ENCODE measurements around the gene PAM.

The PAM gene

DNA sequence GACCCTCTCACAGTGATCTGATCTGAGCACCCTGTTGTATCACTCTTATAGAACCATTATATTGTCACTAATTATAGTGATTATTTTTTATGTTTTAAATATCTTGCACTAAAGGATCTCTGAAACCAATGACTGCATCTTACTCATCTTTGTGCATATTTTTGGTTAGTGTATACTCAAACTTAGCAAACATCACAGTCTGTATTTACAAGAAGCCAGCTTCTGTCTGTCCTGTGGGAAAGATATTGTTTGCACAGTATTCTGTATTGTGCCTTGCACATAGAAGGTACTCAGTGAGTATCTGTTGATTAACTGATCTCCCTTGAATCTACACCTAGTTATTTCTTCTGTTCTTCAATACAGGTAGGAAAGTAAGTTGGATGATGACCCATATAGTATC, 131.5 kb downstream of the PAM start:
- Histone ChIP-seq H3K79me2 (ENCODE audit: insufficient read depth, low read length) (no peaks in the 10 kb centered on the region), H4K20me1 (ENCODE audit: low read depth, low read length) (no peaks in the 10 kb centered on the region), H3K36me3 (ENCODE audit: low read length) (no peaks in the 10 kb centered on the region), H3K27me3 (ENCODE audit: low read length) (no peaks in the 10 kb centered on the region), H3K4me3 (ENCODE audit: insufficient read depth, low read length, poor library complexity, severe bottlenecking) (no peak overlapping the region), H2AFZ (ENCODE audit: low read depth, low read length, severe bottlenecking) (no peak overlapping the region), H3K9me2 (replicated peaks; ENCODE audit: insufficient read depth, low read length) (no peaks in the 10 kb centered on the region), H3F3A (ENCODE audit: insufficient read depth) (no peaks in the 10 kb centered on the region), H3K9me3 (ENCODE audit: insufficient read depth, low read length) (no peaks in the 10 kb centered on the region), H3K27ac (ENCODE audit: low read depth, low read length) (no peak overlapping the region), H3K9ac (ENCODE audit: low read length) (no peak overlapping the region), H3K4me2 (ENCODE audit: low read depth, low read length, poor library complexity, severe bottlenecking) (no peak overlapping the region)
- TF ChIP-seq, protein P1, sequence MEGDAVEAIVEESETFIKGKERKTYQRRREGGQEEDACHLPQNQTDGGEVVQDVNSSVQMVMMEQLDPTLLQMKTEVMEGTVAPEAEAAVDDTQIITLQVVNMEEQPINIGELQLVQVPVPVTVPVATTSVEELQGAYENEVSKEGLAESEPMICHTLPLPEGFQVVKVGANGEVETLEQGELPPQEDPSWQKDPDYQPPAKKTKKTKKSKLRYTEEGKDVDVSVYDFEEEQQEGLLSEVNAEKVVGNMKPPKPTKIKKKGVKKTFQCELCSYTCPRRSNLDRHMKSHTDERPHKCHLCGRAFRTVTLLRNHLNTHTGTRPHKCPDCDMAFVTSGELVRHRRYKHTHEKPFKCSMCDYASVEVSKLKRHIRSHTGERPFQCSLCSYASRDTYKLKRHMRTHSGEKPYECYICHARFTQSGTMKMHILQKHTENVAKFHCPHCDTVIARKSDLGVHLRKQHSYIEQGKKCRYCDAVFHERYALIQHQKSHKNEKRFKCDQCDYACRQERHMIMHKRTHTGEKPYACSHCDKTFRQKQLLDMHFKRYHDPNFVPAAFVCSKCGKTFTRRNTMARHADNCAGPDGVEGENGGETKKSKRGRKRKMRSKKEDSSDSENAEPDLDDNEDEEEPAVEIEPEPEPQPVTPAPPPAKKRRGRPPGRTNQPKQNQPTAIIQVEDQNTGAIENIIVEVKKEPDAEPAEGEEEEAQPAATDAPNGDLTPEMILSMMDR (IDR thresholded peaks at IDR 0.05; ENCODE audit: insufficient read depth, low read length, poor library complexity, severe bottlenecking): no peak
- no peak for TF ChIP-seq EZH2phosphoT487 (conservative IDR thresholded peaks at IDR 0.05; ENCODE audit: low read length)

DNA sequence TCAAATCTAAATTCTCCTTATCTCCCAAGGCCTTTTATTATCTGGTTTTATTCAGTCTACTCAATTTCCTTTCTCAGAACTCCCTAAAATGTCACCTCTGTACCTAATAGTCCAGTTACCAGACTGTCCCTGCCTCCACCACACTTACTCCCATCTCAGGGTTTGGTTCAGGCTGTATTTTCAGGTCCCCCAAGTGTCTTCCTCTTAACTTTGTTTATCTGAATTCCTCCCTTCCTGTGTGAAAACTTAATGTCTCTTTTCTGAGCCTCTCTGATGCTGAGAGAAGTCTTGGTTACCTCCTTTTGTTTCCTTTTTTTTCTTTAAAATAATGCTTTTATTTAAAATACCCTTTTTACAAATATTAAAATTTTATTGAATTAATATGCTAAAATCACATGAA, 133.4 kb downstream of the PAM start:
- H4K20me1 ChIP-seq (ENCODE audit: low read depth, low read length): no peaks in the 10 kb centered on the region
- TF ChIP-seq EZH2phosphoT487 (conservative IDR thresholded peaks at IDR 0.05; ENCODE audit: low read length): no peak
- TF ChIP-seq, protein P1 (IDR thresholded peaks at IDR 0.05; ENCODE audit: insufficient read depth, low read length, poor library complexity, severe bottlenecking): no peak
- no peaks in the 10 kb centered on the region for H3K27me3 ChIP-seq (ENCODE audit: low read length)
- H3K9me2 ChIP-seq (replicated peaks; ENCODE audit: insufficient read depth, low read length): no peaks in the 10 kb centered on the region
- no peaks in the 10 kb centered on the region for H3K79me2 ChIP-seq (ENCODE audit: insufficient read depth, low read length)
- no peak overlapping the region for H3K27ac ChIP-seq (ENCODE audit: low read depth, low read length)
- no peak overlapping the region for H3K9ac ChIP-seq (ENCODE audit: low read length)
- no peak overlapping the region for H3K4me2 ChIP-seq (ENCODE audit: low read depth, low read length, poor library complexity, severe bottlenecking)
- H3F3A ChIP-seq (ENCODE audit: insufficient read depth): no peaks in the 10 kb centered on the region
- no peaks in the 10 kb centered on the region for H3K9me3 ChIP-seq (ENCODE audit: insufficient read depth, low read length)
- H3K36me3 ChIP-seq (ENCODE audit: low read length): no peaks in the 10 kb centered on the region
- no peak overlapping the region for H2AFZ ChIP-seq (ENCODE audit: low read depth, low read length, severe bottlenecking)
- no peak overlapping the region for H3K4me3 ChIP-seq (ENCODE audit: insufficient read depth, low read length, poor library complexity, severe bottlenecking)

DNA sequence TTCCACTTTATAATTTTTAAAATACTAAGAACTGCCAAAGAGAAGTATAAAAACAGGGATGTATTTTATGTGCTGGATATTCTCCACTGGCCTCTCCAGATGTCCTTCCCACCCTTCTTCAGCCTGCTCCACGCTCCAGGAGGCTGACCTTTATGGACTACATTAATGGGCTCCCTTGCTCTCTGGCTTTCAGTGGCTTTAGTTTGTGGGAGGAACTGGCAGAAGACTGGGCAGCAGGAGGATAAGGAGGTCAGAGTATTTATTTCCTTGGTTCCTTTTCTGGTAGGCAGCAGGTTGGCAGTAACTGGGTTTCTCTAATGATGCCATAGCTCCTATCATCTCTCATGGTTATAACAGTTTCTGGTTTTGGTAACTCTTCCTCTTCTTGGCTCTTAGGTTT, 133.9 kb downstream of the PAM start:
- H3F3A ChIP-seq (ENCODE audit: insufficient read depth): no peaks in the 10 kb centered on the region
- no peak overlapping the region for H3K4me3 ChIP-seq (ENCODE audit: insufficient read depth, low read length, poor library complexity, severe bottlenecking)
- no peaks in the 10 kb centered on the region for H3K27me3 ChIP-seq (ENCODE audit: low read length)
- H3K4me2 ChIP-seq (ENCODE audit: low read depth, low read length, poor library complexity, severe bottlenecking): no peak overlapping the region
- no peak overlapping the region for H3K9ac ChIP-seq (ENCODE audit: low read length)
- no peaks in the 10 kb centered on the region for H3K79me2 ChIP-seq (ENCODE audit: insufficient read depth, low read length)
- no peaks in the 10 kb centered on the region for H3K9me3 ChIP-seq (ENCODE audit: insufficient read depth, low read length)
- no peaks in the 10 kb centered on the region for H4K20me1 ChIP-seq (ENCODE audit: low read depth, low read length)
- no peak overlapping the region for H3K27ac ChIP-seq (ENCODE audit: low read depth, low read length)
- TF ChIP-seq EZH2phosphoT487 (conservative IDR thresholded peaks at IDR 0.05; ENCODE audit: low read length): no peak
- TF ChIP-seq, protein P1 (IDR thresholded peaks at IDR 0.05; ENCODE audit: insufficient read depth, low read length, poor library complexity, severe bottlenecking): no peak
- H3K9me2 ChIP-seq (replicated peaks; ENCODE audit: insufficient read depth, low read length): no peaks in the 10 kb centered on the region
- H3K36me3 ChIP-seq (ENCODE audit: low read length): no peaks in the 10 kb centered on the region
- H2AFZ ChIP-seq (ENCODE audit: low read depth, low read length, severe bottlenecking): no peak overlapping the region
